Measurements from ENCODE around the gene TNFRSF1B.
A peak's percentile ranks its signal among the peaks of the same experiment; 100 is the strongest.

TNFRSF1B gene

GRCh38 chr1:12158357-12159092 lies 8.3 kb upstream of the TNFRSF1B start:
- DNase-seq: no peak

GRCh38 chr1:12159816-12160215 lies 7.0 kb upstream of the TNFRSF1B start:
- DNase-seq: no peak

GRCh38 chr1:12161324-12161661 lies 5.5 kb upstream of the TNFRSF1B start:
- DNase-seq: no peak

- peak; percentile 74 for DNase-seq
Observed at GRCh38 chr1:12161662-12162458, 4.9 kb upstream of the TNFRSF1B start.

GRCh38 chr1:12162459-12163137 lies 4.2 kb upstream of the TNFRSF1B start:
- no peak for DNase-seq

GRCh38 chr1:12163210-12163609 lies 3.6 kb upstream of the TNFRSF1B start:
- DNase-seq: no peak

GRCh38 chr1:12164210-12164609 lies 2.6 kb upstream of the TNFRSF1B start:
- DNase-seq: no peak

GRCh38 chr1:12165342-12165741 lies 1.4 kb upstream of the TNFRSF1B start:
- no peak for DNase-seq

- DNase-seq: no peak
Observed at GRCh38 chr1:12167493-12168429, 970 bp downstream of the TNFRSF1B start.

- DNase-seq: no peak
Observed at GRCh38 chr1:12168451-12169160, 1.8 kb downstream of the TNFRSF1B start.

GRCh38 chr1:12169442-12170135 lies 2.8 kb downstream of the TNFRSF1B start:
- DNase-seq: no peak

- DNase-seq: no peak
Observed at GRCh38 chr1:12170263-12170671, 3.5 kb downstream of the TNFRSF1B start.

GRCh38 chr1:12171206-12172041 lies 4.6 kb downstream of the TNFRSF1B start:
- no peak for DNase-seq

GRCh38 chr1:12172042-12172851 lies 5.5 kb downstream of the TNFRSF1B start:
- DNase-seq: no peak

GRCh38 chr1:12173041-12173509 lies 6.3 kb downstream of the TNFRSF1B start:
- no peak for DNase-seq

- DNase-seq: peak; percentile 71
Observed at GRCh38 chr1:12173631-12174121, 6.9 kb downstream of the TNFRSF1B start.

- DNase-seq: no peak
Observed at GRCh38 chr1:12174924-12175810, 8.4 kb downstream of the TNFRSF1B start.

Data from activated CD4-positive, CD25-positive, alpha-beta regulatory T cell treated with anti-CD3 and anti-CD28 coated beads, Interleukin-2, amount 50 U/mL, for 72 hours (primary cell).